OCI-LY3 (cell line): ENCODE results near the gene SPON1.

Experiments
- H2AFZ ChIP-seq: fragments of 200-600, 300-600 bp; shearing (Covaris generic); 2 replicates; pipeline ENCODE4 v1.6.0; 2014; ENCODE audit warnings: antibody characterized with exemption, low read depth, low read length
- H3K27ac ChIP-seq: fragments of 200-600, 300-600 bp; sonication (generic); 2 replicates; pipeline ENCODE4 v1.5.1; 2014; ENCODE audit warnings: mild to moderate bottlenecking, low read length, moderate library complexity, mixed read lengths
- H3K27me3 ChIP-seq: fragments of 200-600, 300-600 bp; sonication (generic); 2 replicates; pipeline ENCODE4 v1.6.1; 2014; ENCODE audit warnings: low read depth, low read length, mixed read lengths
- H3K36me3 ChIP-seq: fragments of 200-600, 300-600 bp; sonication (generic); replicated peaks from 2 replicates; pipeline ENCODE3; 2014; ENCODE audit warnings: low read depth, low read length, mixed read lengths
- H3K4me1 ChIP-seq: fragments of 300-600, 200-600 bp; sonication (generic); 2 replicates; pipeline ENCODE4 v1.6.1; 2014; ENCODE audit warnings: low read length, mixed read lengths
- H3K4me2 ChIP-seq: fragments of 200-600, 300-600 bp; sonication (generic); 2 replicates; pipeline ENCODE4 v1.6.1; 2014; ENCODE audit warnings: low read length, mixed read lengths
- H3K4me3 ChIP-seq: fragments of 300-600, 200-600 bp; sonication (generic); 2 replicates; pipeline ENCODE4 v1.5.1; 2014; ENCODE audit warnings: antibody characterized with exemption, mild to moderate bottlenecking, low read length, moderate library complexity
- H3K79me2 ChIP-seq: fragments of 300-600, 200-600 bp; shearing (Covaris generic); 2 replicates; pipeline ENCODE4 v1.6.1; 2014; ENCODE audit warnings: mild to moderate bottlenecking, low read length, mixed read lengths
- H3K9ac ChIP-seq: fragments of 300-600, 200-600 bp; shearing (Covaris generic); 2 replicates; pipeline ENCODE4 v1.6.0; 2014; ENCODE audit warnings: mild to moderate bottlenecking, low read length, moderate library complexity
- H3K9me3 ChIP-seq: fragments of 200-600, 300-600 bp; shearing (Covaris generic); 2 replicates; pipeline ENCODE4 v1.6.1; 2014; ENCODE audit warnings: low read length, mixed read lengths; ENCODE audit not compliant: insufficient read depth
- H4K20me1 ChIP-seq: fragments of 200-600, 300-600 bp; sonication (generic); 2 replicates; pipeline ENCODE4 v1.6.1; 2016; ENCODE audit warnings: low read length, mixed read lengths; ENCODE audit not compliant: insufficient read depth
- CTCF ChIP-seq: fragments of 200-600, 300-600 bp; sonication (generic); IDR thresholded peaks from 2 replicates; pipeline ENCODE4 v1.5.1; 2014; ENCODE audit warnings: antibody characterized with exemption, low read length, low read depth
- EZH2phosphoT487 ChIP-seq: fragments of 200-600 bp; shearing (Covaris generic); IDR thresholded peaks from 2 replicates; pipeline ENCODE4 v1.6.1; 2018; ENCODE audit warnings: antibody characterized with exemption, mixed run types, low read depth

The SPON1 gene

GRCh38 chr11:14112721-14113120 is 150.2 kb downstream of the SPON1 start:
- H3K79me2 ChIP-seq = no peaks in the 10 kb centered on the region
- H3K9ac ChIP-seq = no peak overlapping the region
- no peak overlapping the region for H3K4me2 ChIP-seq
- no peaks in the 10 kb centered on the region for H4K20me1 ChIP-seq
- no peak overlapping the region for H2AFZ ChIP-seq
- no peak overlapping the region for H3K4me3 ChIP-seq
- H3K27ac ChIP-seq = no peak overlapping the region
- TF ChIP-seq CTCF = no peak
- TF ChIP-seq EZH2phosphoT487 = no peak
- no peaks in the 10 kb centered on the region for H3K9me3 ChIP-seq
- H3K27me3 ChIP-seq = no peaks in the 10 kb centered on the region
- H3K36me3 ChIP-seq = no peaks in the 10 kb centered on the region
- no peaks in the 10 kb centered on the region for H3K4me1 ChIP-seq

- TF ChIP-seq CTCF (no peak), EZH2phosphoT487 (no peak)
- Histone ChIP-seq H3K36me3 (no peaks in the 10 kb centered on the region), H4K20me1 (no peaks in the 10 kb centered on the region), H3K9me3 (no peaks in the 10 kb centered on the region), H3K9ac (no peak overlapping the region), H3K4me2 (no peak overlapping the region), H2AFZ (no peak overlapping the region), H3K4me3 (no peak overlapping the region), H3K27ac (no peak overlapping the region), H3K4me1 (peaks cover 3% of the 10 kb centered on the region; the same call in 1 of the 2 replicates), H3K79me2 (no peaks in the 10 kb centered on the region), H3K27me3 (no peaks in the 10 kb centered on the region)
These were observed 151.7 kb downstream of the SPON1 start for GRCh38 chr11:14114269-14114668.

- no peaks in the 10 kb centered on the region for H4K20me1 ChIP-seq
- no peaks in the 10 kb centered on the region for H3K36me3 ChIP-seq
- no peak overlapping the region for H2AFZ ChIP-seq
- H3K4me1 ChIP-seq = peaks cover 3% of the 10 kb centered on the region; the same call in 1 of the 2 replicates
- H3K4me2 ChIP-seq = no peak overlapping the region
- H3K4me3 ChIP-seq = no peak overlapping the region
- TF ChIP-seq EZH2phosphoT487 (no peak), CTCF (no peak)
- H3K9me3 ChIP-seq = no peaks in the 10 kb centered on the region
- no peaks in the 10 kb centered on the region for H3K27me3 ChIP-seq
- no peaks in the 10 kb centered on the region for H3K79me2 ChIP-seq
- H3K27ac ChIP-seq = no peak overlapping the region
- H3K9ac ChIP-seq = no peak overlapping the region
These were observed 152.3 kb downstream of the SPON1 start for GRCh38 chr11:14114786-14115185.

- Histone ChIP-seq H3K9me3 (no peaks in the 10 kb centered on the region), H3K4me1 (peaks cover 3% of the 10 kb centered on the region; the same call in 1 of the 2 replicates), H3K4me3 (no peak overlapping the region), H3K4me2 (no peak overlapping the region), H3K27ac (no peak overlapping the region), H4K20me1 (no peaks in the 10 kb centered on the region), H2AFZ (no peak overlapping the region), H3K36me3 (no peaks in the 10 kb centered on the region), H3K9ac (no peak overlapping the region), H3K27me3 (no peaks in the 10 kb centered on the region), H3K79me2 (no peaks in the 10 kb centered on the region)
- no peak for TF ChIP-seq CTCF
- TF ChIP-seq EZH2phosphoT487 = no peak
These were observed 155.1 kb downstream of the SPON1 start for GRCh38 chr11:14117632-14118031.
